GM21576 (cell line): ENCODE results near the gene IDH3A.

Experiments
- ATAC-seq: cut with Tn5 transposase; IDR thresholded peaks from one replicate; pipeline ENCODE4 v1.9.1; 2021; ENCODE audit warnings: mild to moderate bottlenecking, moderate library complexity; ENCODE audit not compliant: unreplicated experiment

Gene IDH3A

GRCh38 chr15:78216276-78217104, 67.3 kb downstream of the IDH3A start:
- no peak for ATAC-seq

- ATAC-seq, result no peak
These were observed 71.6 kb downstream of the IDH3A start for GRCh38 chr15:78220713-78221112.
